ENCODE data around the gene DDX10.
A peak's percentile ranks its signal among the peaks of the same experiment; 100 is the strongest.

Gene DDX10

DNA sequence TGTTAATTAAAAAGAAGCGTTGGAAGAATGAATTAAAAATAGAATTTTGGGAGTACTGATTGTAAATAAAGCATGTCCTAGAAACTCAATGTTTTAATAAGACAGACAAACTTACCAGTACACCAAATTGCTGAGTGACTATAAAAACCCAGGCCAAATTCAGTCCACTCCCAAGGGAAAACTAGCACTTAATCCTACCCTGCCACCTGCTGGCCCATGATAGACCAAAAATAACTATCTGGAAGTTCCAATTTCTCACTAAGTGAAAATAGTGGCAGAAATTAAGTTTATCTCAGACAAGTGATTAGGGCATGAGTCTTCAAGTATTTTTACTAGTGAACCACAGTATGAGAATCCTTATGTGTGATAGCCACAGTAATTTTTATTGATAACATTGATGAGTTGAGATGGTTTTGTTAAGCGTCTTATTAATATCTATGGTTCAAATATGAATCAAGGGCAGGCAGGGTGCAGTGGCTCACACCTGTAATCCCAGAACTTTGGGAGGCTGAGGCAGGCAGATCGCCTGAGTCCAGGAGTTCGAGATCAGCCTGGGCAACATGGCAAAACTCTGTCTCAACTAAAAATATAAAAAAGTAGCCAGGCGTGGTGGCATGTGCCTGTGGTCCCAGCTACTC lies 9.8 kb upstream of the DDX10 start:
- DNase-seq (ENCODE audit: low read depth in 3 of 3) = peak in 1 of 3 experiments; percentile 16

DNA sequence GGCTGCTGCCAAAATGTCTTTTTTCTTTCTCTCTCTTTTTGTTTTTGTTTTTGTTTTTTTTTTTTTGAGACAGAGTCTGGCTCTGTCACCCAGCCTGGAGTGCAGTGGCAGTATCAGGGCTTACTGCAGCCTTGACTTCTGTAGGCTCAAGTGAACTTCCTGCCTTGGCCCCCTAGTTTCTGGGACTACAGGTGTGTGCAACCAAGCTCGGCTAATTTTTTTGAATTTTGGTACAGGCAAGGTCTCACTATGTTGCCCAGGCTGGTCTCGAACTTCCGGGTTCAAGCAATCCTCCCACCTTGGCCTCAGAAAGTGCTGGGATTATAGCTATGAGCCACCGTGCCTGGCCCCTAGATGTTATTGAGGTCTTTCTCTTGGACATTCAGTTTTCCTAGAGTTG lies 2.2 kb upstream of the DDX10 start:
- no peak for DNase-seq (ENCODE audit: low read depth in 3 of 3)

DNA sequence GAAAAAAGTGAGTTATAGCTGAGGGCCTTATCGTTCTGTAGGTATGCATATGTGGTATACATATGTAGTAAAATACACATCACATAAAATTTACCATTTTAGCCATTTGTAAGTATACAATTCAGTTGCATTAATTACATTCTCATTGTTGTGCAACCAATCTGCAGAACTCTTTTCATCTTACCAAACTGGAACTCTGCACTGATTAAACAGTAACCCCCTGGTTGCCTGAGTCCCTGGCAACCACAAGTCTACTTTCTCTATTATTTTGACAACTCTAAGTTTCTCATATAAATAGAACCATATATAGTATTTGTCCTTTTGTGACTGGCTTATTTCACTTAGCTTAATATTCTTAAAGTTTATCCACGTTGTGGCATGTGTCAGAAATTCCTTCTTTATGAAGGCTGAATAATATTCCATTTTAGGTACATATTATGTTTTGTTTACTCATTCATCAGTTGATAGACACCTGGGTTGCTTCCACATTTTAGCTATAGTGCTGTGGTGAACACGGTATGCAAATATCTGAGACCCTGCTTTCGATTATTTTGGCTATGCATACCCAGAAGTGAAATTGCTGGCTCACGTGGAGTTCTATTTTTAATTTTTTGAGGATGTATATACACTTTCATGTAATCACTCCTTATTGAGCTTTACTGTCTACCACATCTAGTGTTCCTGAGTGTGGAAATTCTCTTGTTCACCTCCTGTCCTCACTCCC lies 1.6 kb upstream of the DDX10 start:
- DNase-seq (ENCODE audit: low read depth in 3 of 3) = no peak

DNA sequence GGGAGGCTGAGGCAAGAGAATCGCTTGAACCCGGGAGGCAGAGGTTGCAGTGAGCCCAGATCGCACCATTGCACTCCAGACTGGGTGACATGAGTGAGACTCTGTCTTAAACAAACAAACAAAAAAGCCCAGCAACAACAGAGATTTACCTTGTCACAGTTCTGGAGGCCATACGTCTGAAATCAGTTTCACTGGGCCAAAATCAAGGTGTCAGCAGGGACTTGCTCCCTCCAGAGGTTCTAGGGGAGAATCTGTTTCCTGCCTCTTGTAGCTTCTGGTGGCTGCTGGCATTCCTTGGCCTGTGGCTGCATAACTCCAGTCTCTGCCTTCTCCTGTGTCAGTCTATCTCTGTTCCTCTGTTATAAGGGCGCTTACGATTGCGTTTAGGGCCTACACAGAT lies 1.5 kb downstream of the DDX10 start:
- DNase-seq (ENCODE audit: low read depth in 3 of 3) = no peak

DNA sequence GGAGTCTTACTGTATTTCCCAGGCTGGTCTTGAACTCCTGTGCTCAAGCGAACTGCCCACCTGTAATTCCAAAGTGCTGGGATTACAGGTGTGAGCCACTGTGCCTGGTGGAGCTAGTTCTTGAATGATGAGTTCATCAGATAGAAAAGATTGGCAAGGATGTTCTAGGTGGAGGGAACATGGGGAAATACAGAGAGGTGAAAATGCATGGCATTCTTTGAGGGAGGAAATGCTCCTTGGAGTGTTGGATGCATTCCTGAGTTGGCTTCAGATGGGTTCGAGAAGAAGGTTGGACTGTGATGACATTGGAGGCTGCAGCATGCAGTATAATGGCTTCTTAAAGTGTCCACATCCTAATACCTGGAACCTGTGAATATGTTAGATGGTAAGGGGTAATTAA lies 4.4 kb downstream of the DDX10 start:
- DNase-seq (ENCODE audit: low read depth in 3 of 3) = no peak

DNA sequence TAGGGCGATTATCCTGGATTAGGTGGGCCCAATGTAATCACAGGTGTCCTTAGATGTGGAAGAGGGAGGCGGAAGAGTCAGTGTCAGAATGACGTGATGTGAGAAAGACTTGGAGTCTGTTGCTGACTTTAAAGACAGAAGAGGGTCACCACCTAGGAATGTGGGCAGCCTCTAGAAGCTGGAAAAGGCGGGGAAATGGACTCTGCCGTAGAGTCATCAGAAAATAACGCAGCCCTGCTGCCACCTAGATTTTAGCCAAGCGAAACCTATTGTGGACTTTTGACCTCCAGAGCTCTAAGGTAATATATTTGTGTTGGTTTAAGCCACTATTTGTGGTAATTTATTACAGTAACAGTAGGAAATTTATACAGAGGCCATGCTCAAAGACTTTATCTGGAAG lies 4.8 kb downstream of the DDX10 start:
- DNase-seq (ENCODE audit: low read depth in 3 of 3) = no peak

DNA sequence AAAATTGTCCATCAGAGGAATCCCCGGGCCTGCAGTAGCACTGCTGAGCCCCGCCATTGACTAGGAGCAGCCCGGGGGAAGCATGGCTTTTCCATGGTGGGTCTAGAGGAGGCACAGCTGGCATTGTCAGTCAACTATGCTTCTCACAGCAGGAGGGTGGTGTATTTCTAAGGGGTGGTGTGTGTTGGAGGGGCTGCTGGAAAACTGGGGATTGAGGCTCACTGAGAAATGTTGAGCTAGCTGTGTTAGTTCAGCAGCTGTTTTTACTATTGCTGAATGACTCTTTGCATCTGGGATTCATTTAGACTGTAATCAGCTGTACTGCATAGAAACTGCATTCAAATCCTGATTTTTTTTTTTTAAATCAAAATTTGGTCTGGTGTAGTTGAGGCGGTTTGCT lies 5.6 kb downstream of the DDX10 start:
- DNase-seq (ENCODE audit: low read depth in 3 of 3) = no peak

DNA sequence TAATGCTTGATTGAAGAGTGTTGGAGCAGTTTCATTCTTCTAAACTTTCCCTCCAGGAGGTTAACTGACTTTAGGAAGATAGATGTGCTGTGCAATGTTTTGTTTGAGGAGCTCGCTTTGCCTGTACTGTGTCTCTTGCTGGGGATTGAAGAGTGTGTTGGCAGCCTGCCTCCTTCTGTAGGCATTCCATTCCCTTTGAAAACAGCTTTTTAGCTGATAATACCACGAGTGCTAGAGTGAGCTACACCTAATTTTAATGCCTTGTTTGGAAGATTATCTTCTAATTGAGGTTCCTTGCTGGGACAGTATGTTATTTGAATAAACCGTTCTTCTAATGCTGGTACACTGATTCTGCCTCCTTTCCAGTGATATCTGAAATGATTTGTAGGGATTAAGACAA lies 7.2 kb downstream of the DDX10 start:
- no peak for DNase-seq (ENCODE audit: low read depth in 3 of 3)

DNA sequence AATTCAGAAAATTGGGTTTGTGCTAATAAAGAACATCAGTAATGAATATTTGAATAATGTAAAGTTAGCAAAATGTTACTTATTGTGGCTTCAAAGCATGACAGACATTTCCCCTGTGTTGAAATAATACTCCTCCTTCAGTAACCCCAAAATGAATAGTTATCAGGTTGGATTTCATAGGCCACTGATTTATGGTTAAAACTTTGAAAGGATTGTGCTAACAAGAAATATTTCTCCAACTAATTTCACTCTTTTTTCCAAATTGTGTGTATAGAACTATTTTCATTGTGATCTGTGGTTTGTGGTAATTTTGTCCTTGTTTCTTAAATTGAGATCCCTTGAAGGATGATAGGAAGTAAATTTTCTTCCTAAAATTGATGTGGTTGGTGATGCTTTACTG lies 7.9 kb downstream of the DDX10 start:
- no peak for DNase-seq (ENCODE audit: low read depth in 3 of 3)

DNA sequence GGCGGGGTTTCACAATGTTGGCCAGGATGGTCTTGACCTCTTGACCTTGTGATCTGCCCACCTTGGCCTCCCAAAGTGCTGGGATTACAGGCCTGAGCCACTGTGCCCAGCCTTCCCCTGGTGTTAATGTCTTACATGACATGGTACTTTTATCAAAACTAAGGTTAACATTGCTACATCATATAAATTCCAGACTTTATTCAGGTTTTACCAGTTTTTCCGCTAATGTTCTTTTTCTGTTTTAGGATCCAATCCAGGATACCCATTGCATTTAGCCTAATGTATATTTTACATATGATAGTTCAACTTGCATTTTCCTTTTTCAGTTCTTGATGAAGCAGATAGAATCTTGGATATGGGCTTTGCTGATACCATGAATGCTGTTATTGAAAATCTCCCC lies 14.2 kb downstream of the DDX10 start:
- DNase-seq (ENCODE audit: low read depth in 3 of 3) = no peak

DNA sequence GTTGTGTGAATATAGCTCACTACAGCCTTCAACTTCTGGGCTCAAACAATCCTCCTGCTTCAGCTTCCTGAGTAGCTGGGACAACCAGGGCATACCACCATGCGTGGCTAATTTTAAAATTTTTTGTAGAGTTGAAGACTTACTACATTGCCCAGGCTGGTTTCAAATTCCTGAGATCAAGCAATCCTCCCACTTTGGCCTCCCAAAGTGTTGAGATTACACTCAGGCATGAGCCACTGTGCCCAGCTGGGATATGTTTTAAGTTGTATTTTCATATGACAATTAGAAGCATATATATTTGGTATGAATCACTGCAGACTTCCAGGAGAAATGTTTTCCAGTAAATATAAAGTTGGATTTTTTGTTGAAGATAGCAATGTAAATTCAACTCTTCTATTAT lies 15.4 kb downstream of the DDX10 start:
- no peak for DNase-seq (ENCODE audit: low read depth in 3 of 3)

DNA sequence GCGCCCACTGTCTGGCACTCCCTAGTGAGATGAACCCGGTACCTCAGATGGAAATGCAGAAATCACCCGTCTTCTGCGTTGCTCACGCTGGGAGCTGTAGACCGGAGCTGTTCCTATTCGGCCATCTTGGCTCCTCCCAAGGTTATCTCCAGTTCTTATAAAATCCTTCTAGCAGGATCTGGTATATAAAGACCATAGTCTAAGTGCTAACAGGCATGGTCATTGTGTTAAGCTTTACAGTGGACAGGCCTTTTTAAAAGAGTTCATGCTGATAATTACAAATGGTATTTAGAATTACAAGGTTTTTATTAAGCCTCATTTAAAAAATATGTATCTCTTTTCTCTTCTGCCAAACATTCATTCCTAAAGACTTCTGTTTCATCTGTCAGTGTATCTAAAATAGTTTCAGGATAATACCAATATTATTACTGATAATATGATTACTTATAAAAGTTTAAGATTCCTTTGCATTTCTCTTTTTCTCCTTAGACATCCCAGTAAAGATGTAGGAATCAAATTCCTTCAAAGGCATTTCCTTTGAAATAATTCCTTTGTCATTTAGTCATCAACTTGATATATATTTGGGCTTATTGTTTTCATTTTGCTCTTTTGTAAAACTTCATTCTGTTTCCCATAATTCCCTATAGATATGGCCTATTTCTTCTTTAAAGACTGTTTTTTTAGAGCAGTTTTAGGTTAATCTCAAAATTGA lies 20.7 kb downstream of the DDX10 start:
- no peak for DNase-seq (ENCODE audit: low read depth in 3 of 3)

DNA sequence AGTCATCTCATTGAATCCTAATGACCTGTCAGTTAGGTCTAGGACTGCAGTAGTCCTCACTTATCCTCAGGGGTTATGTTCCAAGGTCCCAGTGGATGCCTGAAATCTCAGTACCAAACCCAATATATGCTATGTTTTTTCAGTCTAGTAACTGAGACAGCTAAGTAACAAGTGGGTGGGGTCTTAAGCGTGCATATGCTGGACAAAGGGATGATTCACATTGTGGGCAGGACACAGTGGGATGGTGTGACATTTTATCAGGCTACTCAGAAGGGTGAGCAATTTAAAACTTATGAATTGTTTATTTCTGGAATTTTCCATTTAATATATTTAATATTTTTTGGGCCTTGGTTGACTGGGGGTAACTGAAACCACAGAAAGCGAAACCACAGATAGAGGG lies 29.0 kb downstream of the DDX10 start:
- DNase-seq (ENCODE audit: low read depth in 3 of 3) = no peak

DNA sequence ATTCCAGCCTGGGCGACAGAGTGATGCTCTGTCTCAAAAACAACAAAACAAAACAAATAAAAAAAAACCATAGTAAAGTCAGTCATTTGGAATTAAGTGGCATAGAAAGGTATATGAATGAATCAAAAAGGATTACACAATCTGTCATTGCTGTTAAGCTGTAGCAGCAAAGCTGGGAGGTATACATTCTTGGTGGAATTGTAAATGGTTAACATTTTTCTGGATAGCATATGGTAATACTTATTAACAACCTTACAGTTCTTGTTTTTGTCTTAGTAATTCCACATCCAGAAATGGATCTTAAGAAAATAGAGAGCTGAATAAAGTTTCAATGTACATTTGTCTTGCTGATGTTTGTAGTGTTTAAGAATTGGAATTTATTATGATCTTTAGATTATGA lies 30.0 kb downstream of the DDX10 start:
- DNase-seq (ENCODE audit: low read depth in 3 of 3) = no peak

DNA sequence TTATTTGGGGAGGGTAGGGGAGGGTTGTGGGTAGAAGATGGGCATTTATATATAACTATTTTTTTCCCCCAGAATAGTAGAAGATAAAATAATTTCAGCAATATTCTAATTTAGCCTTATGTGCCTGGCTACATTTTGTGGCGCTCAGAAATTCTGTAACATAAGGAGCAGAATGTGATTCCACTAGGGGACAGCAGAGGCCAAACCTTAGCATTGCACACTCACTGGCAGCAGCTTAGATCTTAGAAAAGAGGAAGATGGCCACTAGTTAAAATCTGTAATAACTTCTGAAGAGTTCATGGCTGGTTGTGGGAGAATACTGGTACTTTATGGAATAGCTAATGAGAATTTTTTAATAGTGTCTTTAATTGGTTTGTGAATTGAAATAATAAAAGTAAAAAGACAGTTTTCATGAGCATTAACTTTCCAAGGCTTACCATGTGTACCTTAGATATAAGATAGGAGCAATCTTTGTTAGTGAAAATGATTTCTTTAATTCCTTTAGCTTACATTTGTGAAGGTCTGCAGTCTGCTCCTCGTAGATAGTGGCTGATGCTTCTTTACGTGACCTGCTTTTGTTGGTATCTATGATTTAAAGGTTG lies 33.1 kb downstream of the DDX10 start:
- DNase-seq (ENCODE audit: low read depth in 3 of 3) = peak in 2 of 3 experiments; percentile 7 to 12

DNA sequence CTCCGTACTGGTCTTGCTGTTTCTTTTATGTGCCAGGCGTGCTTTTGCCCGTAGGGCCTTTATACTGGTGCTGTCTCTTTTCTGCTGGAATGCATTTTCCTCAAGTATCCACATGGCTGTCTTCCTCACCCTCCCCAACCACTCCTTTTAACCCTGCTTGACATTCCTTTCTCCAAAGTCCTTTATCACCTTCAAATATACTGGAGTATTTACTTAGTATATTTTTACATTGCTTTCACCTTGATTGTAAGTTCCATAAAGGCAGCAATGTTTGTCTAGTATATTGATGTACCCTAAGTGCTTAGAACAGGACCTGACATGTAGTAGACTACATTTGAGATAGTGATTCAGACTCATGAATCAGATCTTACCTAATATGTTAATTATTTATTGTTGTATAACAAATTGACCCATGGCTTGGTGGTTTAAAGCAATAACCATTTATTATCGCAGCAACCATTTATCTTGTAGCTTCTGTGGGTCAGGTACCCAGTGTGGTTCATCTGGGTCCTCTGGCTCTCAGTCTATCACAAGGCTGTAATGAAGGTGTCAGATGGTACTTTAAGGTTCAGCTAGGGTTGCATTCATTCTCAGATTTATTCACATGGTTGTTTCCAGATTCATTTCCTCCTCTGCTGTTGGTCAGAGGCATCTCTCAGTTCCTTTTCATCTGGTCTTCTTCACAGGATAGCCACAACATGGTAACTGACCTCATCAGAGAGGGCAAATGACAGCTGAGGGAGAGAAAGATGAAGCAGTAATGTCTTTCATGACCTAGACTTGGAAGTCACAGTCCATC lies 34.2 kb downstream of the DDX10 start:
- no peak for DNase-seq (ENCODE audit: low read depth in 3 of 3)

DNA sequence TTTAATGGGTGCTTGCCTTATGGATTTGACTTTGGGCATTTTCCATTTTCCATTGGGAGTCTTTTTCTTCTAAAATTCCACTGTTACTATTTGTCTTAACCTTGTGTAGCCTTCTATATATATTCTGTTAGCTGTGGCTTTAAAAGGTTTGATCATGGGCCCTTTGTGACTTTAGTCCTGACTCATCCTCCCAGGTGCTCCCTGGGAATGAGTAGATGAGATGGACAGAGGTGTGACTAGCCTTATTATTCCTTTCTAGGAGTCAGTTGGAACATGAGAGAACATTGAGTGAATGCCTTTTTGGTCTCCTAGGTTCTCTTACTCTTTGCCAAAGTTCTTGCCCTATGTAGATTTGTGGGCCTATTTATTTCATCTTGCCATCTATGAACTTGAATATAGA lies 39.0 kb downstream of the DDX10 start:
- no peak for DNase-seq (ENCODE audit: low read depth in 3 of 3)

DNA sequence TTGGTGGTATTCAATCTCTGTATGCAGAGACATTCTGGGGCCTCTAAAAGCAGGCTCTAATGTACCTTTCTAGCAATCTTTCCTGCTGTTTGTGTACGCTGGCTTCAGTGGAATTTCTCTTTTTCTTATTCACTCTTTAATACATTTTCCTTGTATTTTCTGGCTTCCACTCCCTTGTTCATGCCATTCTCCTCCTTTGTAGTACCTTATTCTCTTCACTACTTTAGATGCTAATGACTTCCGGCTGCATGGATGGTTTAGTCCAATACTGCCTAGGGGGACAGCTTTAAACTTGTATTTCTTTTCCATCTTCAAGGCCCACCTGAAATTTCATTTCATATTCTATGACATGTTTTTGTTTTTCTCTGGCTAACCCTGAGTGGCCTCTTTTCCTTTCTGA lies 40.2 kb downstream of the DDX10 start:
- no peak for DNase-seq (ENCODE audit: low read depth in 3 of 3)

DNA sequence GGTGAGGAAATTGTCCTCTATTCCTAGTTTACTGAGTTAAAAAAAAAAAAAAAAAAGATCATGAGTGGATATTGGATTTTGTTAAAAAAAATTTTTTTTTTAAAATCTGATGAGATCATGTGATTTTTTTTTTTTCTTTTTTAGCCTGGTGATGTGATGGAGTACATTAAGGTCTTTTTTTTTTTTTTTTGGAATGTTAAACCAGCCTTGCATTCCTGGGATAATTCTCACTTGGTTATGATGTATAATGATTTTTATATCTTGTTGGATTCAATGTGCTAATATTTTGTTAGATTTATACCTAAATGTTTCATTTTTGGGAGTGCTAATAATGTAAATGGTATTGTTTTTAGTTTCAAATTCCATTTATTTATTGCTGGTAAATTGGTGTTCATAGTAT lies 43.3 kb downstream of the DDX10 start:
- no peak for DNase-seq (ENCODE audit: low read depth in 3 of 3)

DNA sequence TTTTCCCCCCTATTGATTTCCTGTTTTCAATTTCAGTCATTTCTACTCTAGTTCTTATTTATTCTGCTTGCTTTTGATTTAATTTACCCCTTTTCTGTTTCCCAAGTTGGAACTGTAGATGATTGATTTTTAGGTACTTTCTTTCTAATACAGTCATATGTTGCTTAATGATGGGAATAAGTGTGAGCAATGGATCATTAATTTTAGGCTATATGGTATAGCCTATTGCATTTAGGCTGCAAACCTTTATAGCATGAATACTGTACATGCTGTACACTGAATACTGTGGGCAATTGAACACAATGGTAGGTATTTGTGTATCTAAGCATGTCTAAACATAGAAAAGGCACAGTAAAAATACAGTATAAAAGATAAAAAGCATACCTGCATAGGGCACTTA lies 44.9 kb downstream of the DDX10 start:
- no peak for DNase-seq (ENCODE audit: low read depth in 3 of 3)

DNA sequence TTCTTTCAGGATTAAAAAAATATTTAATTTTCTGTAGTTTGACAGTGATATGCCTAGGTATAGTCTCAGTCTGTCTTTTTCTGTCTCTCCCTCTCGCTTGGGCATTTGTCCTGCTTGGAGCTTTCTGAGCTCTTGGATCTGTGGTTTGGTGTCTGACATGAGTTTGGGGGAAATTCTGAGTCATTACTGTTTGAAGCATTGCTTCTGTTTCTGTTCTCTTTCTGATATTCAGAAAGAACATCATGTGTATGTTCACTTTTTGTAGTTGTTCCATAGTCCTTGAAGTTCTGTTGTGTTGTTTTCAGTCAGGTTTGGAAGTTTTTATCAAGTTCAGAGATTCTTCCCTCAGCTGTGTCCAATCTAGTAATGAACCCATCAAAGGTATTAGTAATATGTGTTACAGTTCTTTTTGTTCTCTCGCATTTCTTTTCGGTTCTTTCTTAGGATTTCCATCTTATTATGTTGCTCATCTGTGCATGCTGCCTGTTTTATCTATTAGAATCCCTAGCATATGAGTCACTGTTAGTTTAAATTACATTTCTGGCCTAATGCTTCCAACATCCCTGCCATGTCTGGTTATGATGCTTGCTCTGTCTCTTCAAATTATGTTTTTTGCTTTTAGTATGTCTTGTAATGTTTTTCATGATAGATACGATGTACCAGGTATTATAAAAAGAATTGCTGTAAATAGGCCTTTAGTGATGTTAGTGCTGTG lies 48.4 kb downstream of the DDX10 start:
- no peak for DNase-seq (ENCODE audit: low read depth in 3 of 3)
